ENCODE data around the gene TOM1.

Gene TOM1

DNA sequence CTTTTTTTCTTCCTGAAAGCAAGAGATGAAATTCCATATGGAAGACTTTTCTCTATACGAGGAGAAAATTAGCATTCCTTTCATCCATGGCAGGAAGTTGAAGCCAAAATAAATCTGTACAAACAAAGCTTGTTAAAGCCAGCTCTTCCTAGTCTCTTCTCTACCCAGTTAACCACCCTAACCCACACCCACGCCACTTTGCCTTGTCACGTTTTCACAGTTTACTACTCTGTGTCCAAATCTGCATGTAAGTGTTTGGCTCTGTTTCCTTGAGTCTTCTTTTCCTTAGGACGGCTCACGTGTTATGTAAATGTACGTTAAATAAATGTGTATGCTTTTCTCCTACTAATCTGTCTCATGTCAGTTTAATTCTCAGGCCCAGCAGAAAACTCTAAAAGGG is 74.1 kb downstream of the TOM1 start:
- TF ChIP-seq, protein P1, sequence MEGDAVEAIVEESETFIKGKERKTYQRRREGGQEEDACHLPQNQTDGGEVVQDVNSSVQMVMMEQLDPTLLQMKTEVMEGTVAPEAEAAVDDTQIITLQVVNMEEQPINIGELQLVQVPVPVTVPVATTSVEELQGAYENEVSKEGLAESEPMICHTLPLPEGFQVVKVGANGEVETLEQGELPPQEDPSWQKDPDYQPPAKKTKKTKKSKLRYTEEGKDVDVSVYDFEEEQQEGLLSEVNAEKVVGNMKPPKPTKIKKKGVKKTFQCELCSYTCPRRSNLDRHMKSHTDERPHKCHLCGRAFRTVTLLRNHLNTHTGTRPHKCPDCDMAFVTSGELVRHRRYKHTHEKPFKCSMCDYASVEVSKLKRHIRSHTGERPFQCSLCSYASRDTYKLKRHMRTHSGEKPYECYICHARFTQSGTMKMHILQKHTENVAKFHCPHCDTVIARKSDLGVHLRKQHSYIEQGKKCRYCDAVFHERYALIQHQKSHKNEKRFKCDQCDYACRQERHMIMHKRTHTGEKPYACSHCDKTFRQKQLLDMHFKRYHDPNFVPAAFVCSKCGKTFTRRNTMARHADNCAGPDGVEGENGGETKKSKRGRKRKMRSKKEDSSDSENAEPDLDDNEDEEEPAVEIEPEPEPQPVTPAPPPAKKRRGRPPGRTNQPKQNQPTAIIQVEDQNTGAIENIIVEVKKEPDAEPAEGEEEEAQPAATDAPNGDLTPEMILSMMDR (conservative IDR thresholded peaks at IDR 0.05; ENCODE audit: low read length): no peak
- TF ChIP-seq EZH2phosphoT487 (IDR thresholded peaks at IDR 0.05; ENCODE audit: borderline replicate concordance): no peak
- Histone ChIP-seq H3K4me2 (ENCODE audit: low read depth, low read length, poor library complexity, severe bottlenecking) (no peak overlapping the region), H3K9me2 (replicated peaks; ENCODE audit: low read depth, low read length) (no peaks in the 10 kb centered on the region), H2AFZ (ENCODE audit: low read length) (no peak overlapping the region), H3K9me3 (ENCODE audit: insufficient read depth, low read depth, low read length) (no peaks in the 10 kb centered on the region), H3K27me3 (ENCODE audit: insufficient read depth, low read length, poor library complexity, severe bottlenecking) (no peaks in the 10 kb centered on the region), H3K36me3 (ENCODE audit: insufficient read depth, low read length) (no peaks in the 10 kb centered on the region), H3F3A (ENCODE audit: low read depth) (no peaks in the 10 kb centered on the region), H4K20me1 (ENCODE audit: insufficient read depth, low read length, poor library complexity, severe bottlenecking) (no peaks in the 10 kb centered on the region), H3K4me3 (ENCODE audit: low read length, poor library complexity, severe bottlenecking) (no peak overlapping the region), H3K9ac (ENCODE audit: low read depth, low read length, poor library complexity, severe bottlenecking) (no peak overlapping the region), H3K4me1 (ENCODE audit: insufficient read depth, low read length, poor library complexity, severe bottlenecking) (peaks cover 21% of the 10 kb centered on the region), H3K79me2 (ENCODE audit: insufficient read depth, low read length) (no peaks in the 10 kb centered on the region)

DNA sequence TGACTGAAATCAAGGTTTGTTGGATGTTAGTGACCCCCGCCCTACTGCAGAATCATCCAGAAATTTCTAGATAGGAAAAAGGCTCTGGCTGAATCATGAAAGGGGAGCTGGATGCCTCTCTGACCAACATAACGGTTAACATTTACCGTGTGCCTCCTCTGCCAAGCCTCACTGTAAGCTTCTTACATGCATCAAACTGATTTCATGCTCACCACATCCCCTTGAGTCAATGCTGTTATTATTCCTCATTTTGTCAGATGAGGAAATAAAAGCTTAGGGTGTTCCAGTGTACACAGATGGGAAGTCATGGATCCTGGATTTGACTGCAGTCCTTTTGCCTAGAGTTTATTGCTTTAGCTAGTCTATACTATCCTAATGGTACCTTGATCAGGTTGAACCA is 75.3 kb downstream of the TOM1 start:
- Histone ChIP-seq H3K4me2 (ENCODE audit: low read depth, low read length, poor library complexity, severe bottlenecking) (no peak overlapping the region), H2AFZ (ENCODE audit: low read length) (peak overlapping the region; percentile 25; the same call in 1 of the 2 replicates), H3K27me3 (ENCODE audit: insufficient read depth, low read length, poor library complexity, severe bottlenecking) (no peaks in the 10 kb centered on the region), H3F3A (ENCODE audit: low read depth) (no peaks in the 10 kb centered on the region), H3K4me1 (ENCODE audit: insufficient read depth, low read length, poor library complexity, severe bottlenecking) (peaks cover 20% of the 10 kb centered on the region), H4K20me1 (ENCODE audit: insufficient read depth, low read length, poor library complexity, severe bottlenecking) (no peaks in the 10 kb centered on the region), H3K9me2 (replicated peaks; ENCODE audit: low read depth, low read length) (no peaks in the 10 kb centered on the region), H3K4me3 (ENCODE audit: low read length, poor library complexity, severe bottlenecking) (no peak overlapping the region), H3K9me3 (ENCODE audit: insufficient read depth, low read depth, low read length) (no peaks in the 10 kb centered on the region), H3K79me2 (ENCODE audit: insufficient read depth, low read length) (no peaks in the 10 kb centered on the region), H3K36me3 (ENCODE audit: insufficient read depth, low read length) (no peaks in the 10 kb centered on the region), H3K9ac (ENCODE audit: low read depth, low read length, poor library complexity, severe bottlenecking) (no peak overlapping the region)
- TF ChIP-seq EZH2phosphoT487 (IDR thresholded peaks at IDR 0.05; ENCODE audit: borderline replicate concordance): no peak
- TF ChIP-seq, protein P1 (conservative IDR thresholded peaks at IDR 0.05; ENCODE audit: low read length): no peak

DNA sequence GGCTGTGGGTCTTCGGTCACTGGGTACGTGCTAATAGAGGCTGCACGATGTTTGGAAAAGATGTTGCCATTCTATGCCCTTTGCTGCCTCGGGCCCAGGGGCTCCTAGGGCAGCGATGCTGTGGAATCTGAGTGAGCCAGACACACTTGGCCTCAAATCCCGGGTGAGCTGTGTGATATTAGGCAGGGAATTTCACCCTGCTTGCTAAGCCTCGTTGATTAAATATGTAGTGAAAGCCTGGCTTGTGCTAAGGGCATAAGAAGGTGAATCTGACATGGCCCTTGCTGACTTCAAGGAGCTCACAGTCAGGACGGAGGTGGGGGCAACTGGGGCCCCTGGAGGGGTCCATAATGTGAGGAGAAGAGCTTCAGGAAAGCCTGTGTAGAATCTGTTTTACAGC is 75.8 kb downstream of the TOM1 start:
- no peaks in the 10 kb centered on the region for H3K79me2 ChIP-seq (ENCODE audit: insufficient read depth, low read length)
- no peak overlapping the region for H3K9ac ChIP-seq (ENCODE audit: low read depth, low read length, poor library complexity, severe bottlenecking)
- H3K4me1 ChIP-seq (ENCODE audit: insufficient read depth, low read length, poor library complexity, severe bottlenecking): peaks cover 17% of the 10 kb centered on the region
- no peaks in the 10 kb centered on the region for H3K27me3 ChIP-seq (ENCODE audit: insufficient read depth, low read length, poor library complexity, severe bottlenecking)
- no peaks in the 10 kb centered on the region for H3K36me3 ChIP-seq (ENCODE audit: insufficient read depth, low read length)
- H3K9me3 ChIP-seq (ENCODE audit: insufficient read depth, low read depth, low read length): no peaks in the 10 kb centered on the region
- H4K20me1 ChIP-seq (ENCODE audit: insufficient read depth, low read length, poor library complexity, severe bottlenecking): no peaks in the 10 kb centered on the region
- H3K9me2 ChIP-seq (replicated peaks; ENCODE audit: low read depth, low read length): no peaks in the 10 kb centered on the region
- TF ChIP-seq, protein P1 (conservative IDR thresholded peaks at IDR 0.05; ENCODE audit: low read length): no peak
- TF ChIP-seq EZH2phosphoT487 (IDR thresholded peaks at IDR 0.05; ENCODE audit: borderline replicate concordance): no peak
- H3F3A ChIP-seq (ENCODE audit: low read depth): no peaks in the 10 kb centered on the region
- no peak overlapping the region for H3K4me2 ChIP-seq (ENCODE audit: low read depth, low read length, poor library complexity, severe bottlenecking)
- H2AFZ ChIP-seq (ENCODE audit: low read length): peak overlapping the region; percentile 25; the same call in 1 of the 2 replicates
- no peak overlapping the region for H3K4me3 ChIP-seq (ENCODE audit: low read length, poor library complexity, severe bottlenecking)
